Bronchial epithelial cell (primary cell): Measurements from ENCODE around the gene EDRF1. TPM values are rescaled to one million over a fixed set of nuclear protein-coding genes. Genes with fewer than 3 reads are reported as not detected.

ENCODE experiments used
- DNase-seq: peaks from one replicate; pipeline ENCODE4 v3.0.0-alpha.2; 2010; ENCODE audit warnings: low read depth
- FAIRE-seq: peaks from 2 replicates; lab custom pipeline; 2011; peaks lifted over from hg19 to GRCh38; lab: Jason Lieb, UNC
- H3K27me3 ChIP-seq: 2 replicates; pipeline ENCODE4 v1.5.1; 2011; ENCODE audit warnings: low read length; ENCODE audit not compliant: control insufficient read depth, insufficient read depth
- H3K36me3 ChIP-seq: 2 replicates; pipeline ENCODE4 v1.5.1; 2011; ENCODE audit warnings: low read length; ENCODE audit not compliant: control insufficient read depth, insufficient read depth
- H3K4me3 ChIP-seq: 2 replicates; pipeline ENCODE4 v1.5.1; 2011; ENCODE audit warnings: mild to moderate bottlenecking, low read depth, low read length, control low read depth
- total RNA-seq: library from RNA; depleted of rRNA; stranded (reverse); fragments of >200 nt; gene quantifications from 2 replicates; pipeline ENCODE4 v1.2.1, GENCODE V29; 2014
- TF ChIP-seq, protein P1 (sequence below): IDR thresholded peaks from 2 replicates; pipeline ENCODE4 v1.5.1; 2011; ENCODE audit warnings: mild to moderate bottlenecking, moderate library complexity, low read length, control low read depth, inconsistent platforms; ENCODE audit not compliant: insufficient read depth, severe bottlenecking

The EDRF1 gene
- total RNA-seq, 1 donor from 2014 or later: 15.5 TPM

- FAIRE-seq (no peak), DNase-seq (no peak)
- Histone ChIP-seq H3K4me3 (no peak overlapping the region), H3K27me3 (no peaks in the 10 kb centered on the region), H3K36me3 (peaks cover 11% of the 10 kb centered on the region)
- TF ChIP-seq, protein P1, sequence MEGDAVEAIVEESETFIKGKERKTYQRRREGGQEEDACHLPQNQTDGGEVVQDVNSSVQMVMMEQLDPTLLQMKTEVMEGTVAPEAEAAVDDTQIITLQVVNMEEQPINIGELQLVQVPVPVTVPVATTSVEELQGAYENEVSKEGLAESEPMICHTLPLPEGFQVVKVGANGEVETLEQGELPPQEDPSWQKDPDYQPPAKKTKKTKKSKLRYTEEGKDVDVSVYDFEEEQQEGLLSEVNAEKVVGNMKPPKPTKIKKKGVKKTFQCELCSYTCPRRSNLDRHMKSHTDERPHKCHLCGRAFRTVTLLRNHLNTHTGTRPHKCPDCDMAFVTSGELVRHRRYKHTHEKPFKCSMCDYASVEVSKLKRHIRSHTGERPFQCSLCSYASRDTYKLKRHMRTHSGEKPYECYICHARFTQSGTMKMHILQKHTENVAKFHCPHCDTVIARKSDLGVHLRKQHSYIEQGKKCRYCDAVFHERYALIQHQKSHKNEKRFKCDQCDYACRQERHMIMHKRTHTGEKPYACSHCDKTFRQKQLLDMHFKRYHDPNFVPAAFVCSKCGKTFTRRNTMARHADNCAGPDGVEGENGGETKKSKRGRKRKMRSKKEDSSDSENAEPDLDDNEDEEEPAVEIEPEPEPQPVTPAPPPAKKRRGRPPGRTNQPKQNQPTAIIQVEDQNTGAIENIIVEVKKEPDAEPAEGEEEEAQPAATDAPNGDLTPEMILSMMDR: no peak
Observed at GRCh38 chr10:125756196-125756595, 36.7 kb downstream of the EDRF1 start.

DNA sequence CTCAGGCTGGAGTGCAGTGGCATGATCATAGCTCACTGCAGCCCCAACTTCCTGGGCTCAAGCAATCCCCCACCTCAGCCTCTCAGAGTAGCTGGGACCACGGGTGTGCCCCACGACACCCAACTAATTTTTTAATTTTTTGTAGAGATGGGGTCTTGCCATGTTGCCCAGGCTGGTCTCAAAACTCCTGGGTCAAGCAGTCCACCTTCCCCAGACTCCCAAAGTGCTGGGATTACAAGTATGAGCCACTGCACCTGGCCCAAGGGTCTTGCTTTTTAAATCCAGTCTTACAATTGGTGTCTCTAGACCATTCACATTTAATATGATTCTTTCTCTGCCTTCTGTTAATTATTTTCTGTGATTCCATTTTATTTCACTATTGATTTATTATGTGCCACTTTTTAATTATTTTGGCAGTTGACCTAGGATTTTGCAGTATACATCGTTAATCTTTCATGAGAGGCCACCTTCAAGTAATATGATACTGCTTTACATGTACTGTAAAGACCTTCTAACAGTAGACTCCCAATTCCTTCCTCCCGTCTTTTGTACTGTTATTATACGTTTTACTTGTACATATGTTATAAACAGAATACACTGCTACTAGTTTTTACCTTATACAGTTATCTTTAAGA lies 37.5 kb downstream of the EDRF1 start:
- TF ChIP-seq, protein P1: no peak
- H3K4me3 ChIP-seq: no peak overlapping the region
- peaks cover 9% of the 10 kb centered on the region for H3K36me3 ChIP-seq
- no peak for FAIRE-seq
- H3K27me3 ChIP-seq: no peaks in the 10 kb centered on the region
- DNase-seq: no peak

DNA sequence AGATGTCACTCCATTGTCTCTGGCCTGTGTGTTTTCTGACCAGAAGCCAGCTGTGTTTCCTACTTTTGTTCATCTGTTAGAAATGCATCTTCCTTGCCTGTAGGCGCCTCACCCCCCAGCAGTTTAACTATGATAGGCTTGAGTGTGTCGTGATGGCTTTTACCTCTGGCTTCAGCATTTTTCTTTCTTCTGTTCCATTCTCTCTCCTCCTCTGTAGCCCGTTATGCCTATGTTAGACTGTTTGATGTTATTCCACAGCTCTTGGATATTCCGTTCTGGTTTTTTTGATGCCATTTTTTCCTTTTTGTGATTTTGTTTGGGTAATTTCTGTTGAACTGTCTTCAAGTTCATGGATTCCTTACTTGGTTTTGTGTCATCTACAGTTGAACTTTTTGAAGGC lies 38.2 kb downstream of the EDRF1 start:
- FAIRE-seq (no peak), DNase-seq (no peak)
- H3K36me3 ChIP-seq: peaks cover 9% of the 10 kb centered on the region
- H3K4me3 ChIP-seq: no peak overlapping the region
- TF ChIP-seq, protein P1: no peak
- no peaks in the 10 kb centered on the region for H3K27me3 ChIP-seq

DNA sequence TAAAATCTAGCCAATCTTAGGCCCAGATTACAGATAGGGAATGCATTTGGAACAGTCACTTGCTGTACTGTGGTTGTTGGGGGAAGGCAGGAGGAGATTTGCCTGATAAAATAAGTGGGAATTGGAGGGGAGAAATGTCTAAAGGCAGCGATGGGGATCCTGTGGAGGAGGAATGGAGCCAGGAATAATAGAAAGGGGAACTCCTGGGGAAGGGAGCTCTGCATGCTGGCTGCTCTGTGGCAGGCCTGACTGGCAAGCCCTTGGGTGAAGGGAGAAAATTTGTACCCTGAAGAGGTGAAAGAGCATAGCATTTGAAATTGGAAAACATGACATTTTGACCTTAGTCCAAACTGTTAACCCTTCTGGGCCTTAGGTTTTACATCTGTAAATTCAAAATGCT lies 42.5 kb downstream of the EDRF1 start:
- no peak for FAIRE-seq
- no peak for DNase-seq
- TF ChIP-seq, protein P1: no peak
- peaks cover 13% of the 10 kb centered on the region for H3K36me3 ChIP-seq
- no peaks in the 10 kb centered on the region for H3K27me3 ChIP-seq
- no peak overlapping the region for H3K4me3 ChIP-seq

GRCh38 chr10:125762692-125763648 lies 43.5 kb downstream of the EDRF1 start:
- no peak for FAIRE-seq
- DNase-seq: peak; percentile 66
- TF ChIP-seq, protein P1: no peak
- H3K4me3 ChIP-seq: no peak overlapping the region
- H3K27me3 ChIP-seq: no peaks in the 10 kb centered on the region
- peaks cover 13% of the 10 kb centered on the region for H3K36me3 ChIP-seq
